Breast epithelium (tissue), 4 donors: ENCODE results near the gene HMCN2. TPM values are rescaled to one million over a fixed set of nuclear protein-coding genes. Genes with fewer than 3 reads are reported as not detected.
"Not testable (repeated sequence)": the region's sequence is repeated elsewhere in the genome, so short reads cannot be mapped to it uniquely, and the experiment has no call there.

Experiments
- DNase-seq, 2 donors: peaks; one replicate each; pipeline ENCODE4 v3.0.0-alpha.2; 2019; ENCODE audit warnings: low spot score in 2 of 2
- H3K27ac ChIP-seq, 2 donors: fragments of 200-600 bp; sonication (generic) in 1 of 2; one replicate each; pipeline ENCODE4 v1.5.1; 2016 to 2019; ENCODE audit warnings: mild to moderate bottlenecking in 1 of 2
- H3K27me3 ChIP-seq, 2 donors: fragments of 200-600 bp; sonication (generic) in 1 of 2; one replicate each; pipeline versions ENCODE4 v1.5.1 to v1.6.0; 2017 to 2019; ENCODE audit warnings: control low read depth in 1 of 2, mild to moderate bottlenecking in 1 of 2
- H3K36me3 ChIP-seq: fragments of 200-600 bp; one replicate; pipeline ENCODE4 v1.5.1; 2019
- H3K4me1 ChIP-seq, 2 donors: fragments of 200-600 bp; sonication (generic); one replicate each; pipeline ENCODE4 v1.5.1; 2016 to 2019; ENCODE audit warnings: control low read depth in 1 of 2
- H3K4me3 ChIP-seq, 3 donors: fragments of 200-600 bp; sonication (generic); 1 replicate in 2 of 3; 2 replicates in 1 of 3; pipeline ENCODE4 v1.5.1; 2016 to 2019; ENCODE audit warnings: mild to moderate bottlenecking in 3 of 3, moderate library complexity in 2 of 3
- H3K9me3 ChIP-seq, 2 donors: fragments of 200-600 bp; sonication (generic) in 1 of 2; one replicate each; pipeline ENCODE4 v1.5.1; 2016 to 2019; ENCODE audit warnings: control low read depth in 1 of 2
- POLR2A ChIP-seq: fragments of 450-650 bp; IDR thresholded peaks from one replicate; pipeline ENCODE4 v1.6.1; 2016; ENCODE audit warnings: antibody characterized with exemption, mild to moderate bottlenecking, moderate library complexity
- POLR2AphosphoS5 ChIP-seq, 3 donors: sonication (generic); formaldehyde crosslinking; IDR thresholded peaks; one replicate each; pipeline ENCODE4 v1.6.1; 2017; ENCODE audit warnings: antibody characterized with exemption in 3 of 3
- intact Hi-C: fragments of 100-400 bp; cut with DNase I; formaldehyde crosslinking; loops from one replicate; pipeline ENCODE4 v1.15.1; 2023; ENCODE audit warnings: low total_unique reads
- total RNA-seq, 3 donors: library from RNA; depleted of rRNA; stranded (reverse); fragments of >200 nt; gene quantifications; one replicate each; pipeline ENCODE4 v1.1.0, GENCODE V29; 2016
- TF ChIP-seq, protein P1 (sequence below), 3 donors: fragments of 450-650 bp; IDR thresholded peaks; one replicate each; pipeline ENCODE4 v1.5.1; 2016 to 2017; ENCODE audit warnings: antibody characterized with exemption in 3 of 3, mild to moderate bottlenecking in 3 of 3, moderate library complexity in 3 of 3

The HMCN2 gene
- total RNA-seq, 3 donors from 2014 or later = 0.29 to 3.8 (median 0.98) TPM

DNA sequence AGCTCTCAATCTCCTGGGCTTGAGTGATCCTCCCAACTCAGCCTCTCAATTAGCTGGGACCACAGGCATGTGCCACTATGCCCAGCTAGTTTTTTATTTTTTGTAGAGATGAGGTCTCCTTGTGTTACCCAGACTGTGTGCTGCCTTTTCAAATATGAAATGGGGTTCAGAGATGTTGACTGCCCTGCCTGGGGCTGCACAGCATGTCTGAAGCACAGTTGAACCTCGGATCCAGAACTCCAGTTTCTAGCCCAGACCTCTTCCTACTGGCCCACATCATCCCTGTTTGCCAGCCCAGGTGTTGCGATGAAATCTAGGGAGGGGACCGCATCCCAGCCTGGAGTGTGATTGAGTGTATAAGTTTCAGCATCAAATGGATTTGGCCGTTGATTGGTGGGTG, 69.4 kb downstream of the HMCN2 start:
- Histone ChIP-seq H3K36me3 (no peaks in the 10 kb centered on the region), H3K27ac (no peak overlapping the region), H3K4me1 (no peaks in the 10 kb centered on the region), H3K4me3 (no peak overlapping the region), H3K9me3 (no peaks in the 10 kb centered on the region), H3K27me3 (peaks cover 0 to 11% of the 10 kb centered on the region in 2 donors)
- DNase-seq = no peak
- intact Hi-C loops = no loop called here
- TF ChIP-seq, protein P1, sequence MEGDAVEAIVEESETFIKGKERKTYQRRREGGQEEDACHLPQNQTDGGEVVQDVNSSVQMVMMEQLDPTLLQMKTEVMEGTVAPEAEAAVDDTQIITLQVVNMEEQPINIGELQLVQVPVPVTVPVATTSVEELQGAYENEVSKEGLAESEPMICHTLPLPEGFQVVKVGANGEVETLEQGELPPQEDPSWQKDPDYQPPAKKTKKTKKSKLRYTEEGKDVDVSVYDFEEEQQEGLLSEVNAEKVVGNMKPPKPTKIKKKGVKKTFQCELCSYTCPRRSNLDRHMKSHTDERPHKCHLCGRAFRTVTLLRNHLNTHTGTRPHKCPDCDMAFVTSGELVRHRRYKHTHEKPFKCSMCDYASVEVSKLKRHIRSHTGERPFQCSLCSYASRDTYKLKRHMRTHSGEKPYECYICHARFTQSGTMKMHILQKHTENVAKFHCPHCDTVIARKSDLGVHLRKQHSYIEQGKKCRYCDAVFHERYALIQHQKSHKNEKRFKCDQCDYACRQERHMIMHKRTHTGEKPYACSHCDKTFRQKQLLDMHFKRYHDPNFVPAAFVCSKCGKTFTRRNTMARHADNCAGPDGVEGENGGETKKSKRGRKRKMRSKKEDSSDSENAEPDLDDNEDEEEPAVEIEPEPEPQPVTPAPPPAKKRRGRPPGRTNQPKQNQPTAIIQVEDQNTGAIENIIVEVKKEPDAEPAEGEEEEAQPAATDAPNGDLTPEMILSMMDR (IDR thresholded peaks at IDR 0.05) = no peak
- no peak for TF ChIP-seq POLR2AphosphoS5 (IDR thresholded peaks at IDR 0.05)
- no peak for TF ChIP-seq POLR2A

- Histone ChIP-seq H3K9me3 (no peaks in the 10 kb centered on the region), H3K27ac (no peak overlapping the region), H3K4me3 (no peak overlapping the region), H3K27me3 (peaks cover 0 to 5% of the 10 kb centered on the region in 2 donors), H3K36me3 (no peaks in the 10 kb centered on the region), H3K4me1 (no peaks in the 10 kb centered on the region)
- TF ChIP-seq POLR2A (no peak), POLR2AphosphoS5 (IDR thresholded peaks at IDR 0.05) (no peak)
- TF ChIP-seq, protein P1 (IDR thresholded peaks at IDR 0.05) = no peak
- intact Hi-C loops = no loop called here
- DNase-seq = no peak
Measured at GRCh38 chr9:130336027-130336610, 70.6 kb downstream of the HMCN2 start.

GRCh38 chr9:130336885-130337284, 71.3 kb downstream of the HMCN2 start:
- intact Hi-C loops = no loop called here
- H3K36me3 ChIP-seq = no peaks in the 10 kb centered on the region
- no peak overlapping the region for H3K27ac ChIP-seq
- no peaks in the 10 kb centered on the region for H3K9me3 ChIP-seq
- no peak for TF ChIP-seq POLR2A
- no peak for TF ChIP-seq POLR2AphosphoS5 (IDR thresholded peaks at IDR 0.05)
- TF ChIP-seq, protein P1 (IDR thresholded peaks at IDR 0.05) = no peak
- no peak overlapping the region for H3K4me3 ChIP-seq
- peaks cover 0 to 5% of the 10 kb centered on the region in 2 donors for H3K27me3 ChIP-seq
- H3K4me1 ChIP-seq = no peaks in the 10 kb centered on the region
- no peak for DNase-seq

DNA sequence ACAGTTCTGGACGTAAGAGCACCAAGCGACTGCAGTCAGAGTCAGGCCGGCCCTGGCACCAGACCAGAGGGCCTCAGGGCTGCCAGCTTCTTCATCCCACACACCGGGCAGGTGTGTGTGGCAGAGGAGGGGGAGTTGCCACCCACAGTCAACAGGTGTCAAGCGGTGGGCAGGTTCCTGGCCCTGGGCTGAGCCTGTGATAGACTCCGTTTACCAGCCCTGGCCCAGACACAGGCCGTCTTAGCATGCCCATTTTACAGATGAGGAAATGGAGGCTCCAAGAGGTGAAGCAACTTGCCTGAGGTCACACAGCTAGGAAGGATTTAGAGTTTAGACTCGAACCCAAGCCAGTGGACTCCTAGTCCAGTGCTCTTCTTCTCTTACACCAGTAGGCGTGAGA, 71.8 kb downstream of the HMCN2 start:
- H3K36me3 ChIP-seq = no peaks in the 10 kb centered on the region
- intact Hi-C loops = no loop called here
- peaks cover 0 to 5% of the 10 kb centered on the region in 2 donors for H3K27me3 ChIP-seq
- no peak overlapping the region for H3K27ac ChIP-seq
- DNase-seq = no peak
- TF ChIP-seq, protein P1 (IDR thresholded peaks at IDR 0.05) = no peak
- TF ChIP-seq POLR2AphosphoS5 (IDR thresholded peaks at IDR 0.05) (no peak), POLR2A (no peak)
- no peaks in the 10 kb centered on the region for H3K9me3 ChIP-seq
- no peaks in the 10 kb centered on the region for H3K4me1 ChIP-seq
- H3K4me3 ChIP-seq = no peak overlapping the region

DNA sequence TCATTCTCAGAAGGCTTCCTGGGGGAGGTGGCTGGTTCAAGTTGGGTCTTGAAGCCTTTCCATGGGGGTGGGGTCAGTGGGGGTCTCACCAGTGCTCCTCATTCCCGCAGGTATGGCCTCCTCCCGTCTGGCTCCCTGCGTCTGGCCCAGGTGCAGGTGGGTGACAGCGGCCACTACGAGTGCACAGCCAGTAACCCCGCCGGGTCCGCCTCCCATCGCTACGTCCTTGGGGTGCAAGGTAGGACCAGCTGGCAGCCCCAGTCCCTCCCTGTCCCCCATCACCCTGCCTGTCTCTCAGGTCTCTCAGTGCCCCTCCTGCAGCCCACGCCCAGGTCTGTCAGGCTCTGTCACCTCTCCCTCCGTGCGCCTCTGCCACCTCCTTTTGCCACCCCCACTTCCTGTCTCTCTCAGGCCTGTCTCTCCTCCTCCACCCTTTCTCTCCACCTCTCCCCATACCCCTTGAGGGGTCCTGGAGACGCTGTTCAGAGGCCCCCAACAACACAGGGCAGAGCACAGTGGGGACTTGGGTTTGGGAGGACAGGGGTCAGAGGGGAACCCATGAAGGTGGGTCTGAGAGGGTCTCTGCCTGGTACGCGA, 72.3 kb downstream of the HMCN2 start:
- Histone ChIP-seq H3K27ac (no peak overlapping the region), H3K4me1 (no peaks in the 10 kb centered on the region), H3K4me3 (no peak overlapping the region), H3K36me3 (no peaks in the 10 kb centered on the region), H3K27me3 (peaks cover 0 to 6% of the 10 kb centered on the region in 2 donors), H3K9me3 (no peaks in the 10 kb centered on the region)
- intact Hi-C loops = no loop called here
- TF ChIP-seq POLR2A = no peak
- TF ChIP-seq POLR2AphosphoS5 (IDR thresholded peaks at IDR 0.05) = no peak
- TF ChIP-seq, protein P1 (IDR thresholded peaks at IDR 0.05) = no peak
- DNase-seq = no peak

DNA sequence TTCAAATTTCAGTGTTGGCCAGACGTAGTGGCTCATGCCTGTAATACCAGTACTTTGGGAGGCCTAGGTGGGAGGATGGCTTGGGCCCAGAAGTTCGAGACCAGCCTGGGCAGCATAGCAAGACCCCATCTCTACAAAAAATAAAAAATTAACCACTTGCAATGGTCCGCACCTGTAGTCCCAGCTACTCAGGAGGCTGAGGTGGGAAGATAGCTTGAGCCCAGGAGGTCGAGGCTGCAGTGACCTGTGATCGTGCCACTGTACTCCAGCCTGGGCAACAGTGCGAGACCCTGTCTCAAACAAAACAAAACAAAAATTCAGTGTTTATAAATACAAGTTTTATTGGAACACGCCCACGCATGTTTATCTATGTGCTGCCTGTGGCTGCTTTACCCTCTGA, 73.3 kb downstream of the HMCN2 start:
- DNase-seq, H3K36me3 ChIP-seq, H3K27ac ChIP-seq, H3K9me3 ChIP-seq, intact Hi-C loops, H3K4me3 ChIP-seq, H3K4me1 ChIP-seq: not testable (repeated sequence)
- peaks cover 0 to 13% of the 10 kb centered on the region in 2 donors for H3K27me3 ChIP-seq
